Daoy (cell line): Measurements from ENCODE around the gene GNE. TPM values are rescaled to one million over a fixed set of nuclear protein-coding genes. Genes with fewer than 3 reads are reported as not detected.

Experiments used
- DNase-seq: peaks from one replicate; pipeline ENCODE4 v3.0.0-alpha.2; 2015; ENCODE audit warnings: low read depth
- total RNA-seq: library from RNA; depleted of rRNA; stranded (reverse); fragments of >200 nt; shearing (Covaris generic); gene quantifications from 2 replicates; pipeline ENCODE4 v1.2.3, GENCODE V29; 2014; rRNA removed

The GNE gene
- total RNA-seq, 1 experiment from 2014 or later, result 20.3 TPM

- peak; percentile 93 for DNase-seq
Measured at GRCh38 chr9:36166168-36166927, 91.9 kb downstream of the GNE start.

GRCh38 chr9:36165826-36166167, 92.5 kb downstream of the GNE start:
- no peak for DNase-seq

GRCh38 chr9:36164989-36165388, 93.3 kb downstream of the GNE start:
- DNase-seq, result no peak

Other genes starting within 250 kb of the GNE start
- 6.2 and 7.6 TPM in 2 replicates for gene RECK, start 221.5 kb downstream of the GNE start, total RNA-seq
- 27.8 and 29.9 TPM in 2 replicates for gene GLIPR2, start 121.7 kb downstream of the GNE start, total RNA-seq
- gene CCIN, start 89.1 kb downstream of the GNE start, total RNA-seq, result 0.74 TPM in 1 of 2 replicates, not detected in the other
- 536 and 596 TPM in 2 replicates for gene CLTA, start 67.5 kb downstream of the GNE start, total RNA-seq
- gene RNF38, start 141.8 kb upstream of the GNE start, total RNA-seq, result 15.4 and 16.3 TPM in 2 replicates